SU-DHL-6 (cell line): ENCODE data around the gene CCDC74A.
"Not testable (repeated sequence)": the region's sequence is repeated elsewhere in the genome, so short reads cannot be mapped to it uniquely, and the experiment has no call there.

Experiments
- H2AFZ ChIP-seq: fragments of 200-600 bp; sonication (generic); 2 replicates; pipeline ENCODE4 v1.6.1; 2014; ENCODE audit warnings: low read depth, mild to moderate bottlenecking, moderate library complexity, mixed read lengths, antibody characterized with exemption, low read length; ENCODE audit not compliant: severe bottlenecking
- H3F3A ChIP-seq: fragments of 200-600 bp; shearing (Covaris generic); 2 replicates; pipeline ENCODE4 v1.6.0; 2016; ENCODE audit warnings: antibody characterized with exemption, mild to moderate bottlenecking; ENCODE audit not compliant: insufficient read depth
- H3K27ac ChIP-seq: fragments of 200-600 bp; sonication (generic); 2 replicates; pipeline ENCODE4 v1.5.1; 2016; ENCODE audit warnings: low read depth, mild to moderate bottlenecking, low read length, moderate library complexity, mixed read lengths
- H3K27me3 ChIP-seq: fragments of 200-600 bp; sonication (generic), shearing (Covaris generic); 2 replicates; pipeline ENCODE4 v1.6.0; 2014; ENCODE audit warnings: mild to moderate bottlenecking, low read length
- H3K36me3 ChIP-seq: fragments of 200-600 bp; sonication (generic); 2 replicates; pipeline ENCODE4 v1.6.1; 2014; ENCODE audit warnings: mild to moderate bottlenecking, low read length, mixed read lengths
- H3K4me2 ChIP-seq: fragments of 300-600, 200-600 bp; shearing (Covaris generic), sonication (generic); 2 replicates; pipeline ENCODE4 v1.6.0; 2014; ENCODE audit warnings: low read length, low read depth, mild to moderate bottlenecking; ENCODE audit not compliant: poor library complexity, severe bottlenecking
- H3K4me3 ChIP-seq: fragments of 200-600 bp; sonication (generic); 2 replicates; pipeline ENCODE4 v1.5.1; 2014; ENCODE audit warnings: antibody characterized with exemption, low read length, mild to moderate bottlenecking, mixed read lengths; ENCODE audit not compliant: insufficient read depth, poor library complexity, severe bottlenecking
- H3K79me2 ChIP-seq: fragments of 200-600 bp; sonication (generic); 2 replicates; pipeline ENCODE4 v1.6.1; 2014; ENCODE audit warnings: mild to moderate bottlenecking, low read length, moderate library complexity; ENCODE audit not compliant: insufficient read depth
- H3K9ac ChIP-seq: fragments of 200-600 bp; sonication (generic); 2 replicates; pipeline ENCODE4 v1.7.0; 2014; ENCODE audit warnings: mild to moderate bottlenecking, low read length
- H3K9me2 ChIP-seq: fragments of 200-600 bp; sonication (generic); replicated peaks from 2 replicates; pipeline ENCODE4 v1.6.1; 2014; ENCODE audit warnings: low read length; ENCODE audit not compliant: insufficient read depth
- H3K9me3 ChIP-seq: fragments of 200-600 bp; sonication (generic); 2 replicates; pipeline ENCODE4 v1.6.1; 2014; ENCODE audit warnings: low read length, mixed read lengths; ENCODE audit not compliant: insufficient read depth
- H4K20me1 ChIP-seq: fragments of 200-600 bp; sonication (generic); 2 replicates; pipeline ENCODE4 v1.6.1; 2014; ENCODE audit warnings: low read depth, mild to moderate bottlenecking, antibody characterized with exemption, low read length, moderate library complexity, mixed read lengths
- CTCF ChIP-seq: fragments of 200-600 bp; sonication (generic); IDR thresholded peaks from one replicate; pipeline ENCODE4 v1.5.1; 2017; ENCODE audit warnings: antibody characterized with exemption, mild to moderate bottlenecking, low read length, moderate library complexity; ENCODE audit not compliant: insufficient read depth, poor library complexity, severe bottlenecking
- EZH2phosphoT487 ChIP-seq: fragments of 200-600 bp; sonication (generic), shearing (Covaris generic); conservative IDR thresholded peaks from 2 replicates; pipeline ENCODE4 v1.6.1; 2018; ENCODE audit warnings: mild to moderate bottlenecking, antibody characterized with exemption, low read length, moderate library complexity, mixed read lengths

Gene CCDC74A

DNA sequence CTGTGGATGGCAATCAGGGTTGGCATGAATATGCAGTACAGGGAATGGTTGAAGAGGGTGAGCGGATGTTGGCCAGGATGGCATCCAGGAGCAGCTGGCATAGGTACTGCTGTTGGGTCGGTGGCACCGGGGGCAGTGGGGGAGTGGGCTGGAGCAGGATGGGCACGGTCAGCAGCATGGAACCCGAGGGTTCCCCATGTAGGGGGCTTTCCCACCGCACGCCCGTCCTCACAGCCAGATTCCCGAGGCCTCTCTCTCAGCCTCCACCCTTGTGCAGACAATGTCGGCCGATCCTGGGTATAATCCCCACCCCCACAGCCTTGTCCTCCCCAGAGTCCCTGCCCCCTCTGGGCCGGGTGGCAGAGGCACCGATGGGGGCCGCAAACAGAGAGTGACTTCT lies 9.2 kb downstream of the CCDC74A start:
- H3K4me3 ChIP-seq, H3K79me2 ChIP-seq, H3K27me3 ChIP-seq, H4K20me1 ChIP-seq, H3K36me3 ChIP-seq, H3K9ac ChIP-seq, H3K27ac ChIP-seq, H3K9me3 ChIP-seq, H3F3A ChIP-seq, H3K4me2 ChIP-seq, H2AFZ ChIP-seq, H3K9me2 ChIP-seq: not testable (repeated sequence)

GRCh38 chr2:131538856-131539255 lies 11.2 kb downstream of the CCDC74A start:
- not testable (repeated sequence) for H3F3A ChIP-seq, H3K9me2 ChIP-seq, H4K20me1 ChIP-seq, H2AFZ ChIP-seq, H3K4me2 ChIP-seq, H3K4me3 ChIP-seq, H3K9ac ChIP-seq, H3K27me3 ChIP-seq, H3K9me3 ChIP-seq, H3K79me2 ChIP-seq, H3K27ac ChIP-seq, H3K36me3 ChIP-seq

- H3K4me2 ChIP-seq = no peak overlapping the region
- no peaks in the 10 kb centered on the region for H3K79me2 ChIP-seq
- H3K4me3 ChIP-seq = no peak overlapping the region
- H3K9me2 ChIP-seq = no peaks in the 10 kb centered on the region
- TF ChIP-seq EZH2phosphoT487 (no peak), CTCF (no peak)
- no peak overlapping the region for H3K27ac ChIP-seq
- no peaks in the 10 kb centered on the region for H3F3A ChIP-seq
- H3K36me3 ChIP-seq = no peaks in the 10 kb centered on the region
- H3K27me3 ChIP-seq = no peaks in the 10 kb centered on the region
- no peaks in the 10 kb centered on the region for H4K20me1 ChIP-seq
- H3K9ac ChIP-seq = no peak overlapping the region
- H3K9me3 ChIP-seq = no peaks in the 10 kb centered on the region
- H2AFZ ChIP-seq = no peak overlapping the region
Measured at GRCh38 chr2:131542438-131543384, 15.0 kb downstream of the CCDC74A start.

DNA sequence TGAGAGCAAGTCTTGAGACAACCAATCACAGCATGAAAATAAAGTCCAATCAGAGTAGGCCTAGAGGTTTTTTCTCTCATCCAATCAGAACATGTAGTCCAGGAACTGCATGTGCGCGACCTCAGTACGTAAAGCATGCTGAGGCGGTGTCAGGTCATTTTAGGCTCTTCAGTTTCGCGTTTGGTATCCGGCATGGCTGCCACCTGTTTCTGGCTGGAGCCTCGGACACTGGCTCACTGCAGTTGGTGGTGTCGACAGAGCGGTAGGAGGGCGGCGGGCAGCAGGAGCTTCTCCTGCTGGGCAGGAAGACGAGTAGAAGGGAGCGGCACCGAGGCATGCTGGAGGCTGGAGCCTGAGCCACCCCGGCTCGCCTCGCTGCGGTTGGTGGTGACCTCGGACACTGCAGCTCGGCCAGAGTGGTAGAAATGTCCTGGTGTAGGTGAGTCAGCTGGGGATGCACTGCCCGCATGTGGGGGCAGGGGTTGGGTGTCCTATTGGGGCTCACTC lies 15.8 kb downstream of the CCDC74A start:
- Histone ChIP-seq H3F3A (no peaks in the 10 kb centered on the region), H3K9me3 (no peaks in the 10 kb centered on the region), H3K9ac (no peak overlapping the region), H3K79me2 (no peaks in the 10 kb centered on the region), H3K27me3 (no peaks in the 10 kb centered on the region), H3K9me2 (no peaks in the 10 kb centered on the region), H2AFZ (no peak overlapping the region), H3K36me3 (no peaks in the 10 kb centered on the region), H3K4me3 (no peak overlapping the region), H3K4me2 (no peak overlapping the region), H4K20me1 (no peaks in the 10 kb centered on the region), H3K27ac (no peak overlapping the region)
- TF ChIP-seq CTCF = no peak
- TF ChIP-seq EZH2phosphoT487 = no peak

- H3K4me3 ChIP-seq, H3K79me2 ChIP-seq, H4K20me1 ChIP-seq, H3K4me2 ChIP-seq, H3K9me3 ChIP-seq, H2AFZ ChIP-seq, H3K9me2 ChIP-seq, H3K9ac ChIP-seq, H3F3A ChIP-seq, H3K36me3 ChIP-seq, H3K27me3 ChIP-seq, H3K27ac ChIP-seq: not testable (repeated sequence)
Measured at GRCh38 chr2:131544006-131544812, 16.5 kb downstream of the CCDC74A start.

- H3K27me3 ChIP-seq, H3K27ac ChIP-seq, H3K4me3 ChIP-seq, H3K4me2 ChIP-seq, H3K9me2 ChIP-seq, H3K9ac ChIP-seq, H3F3A ChIP-seq, H3K9me3 ChIP-seq, H3K36me3 ChIP-seq, H3K79me2 ChIP-seq, H4K20me1 ChIP-seq, H2AFZ ChIP-seq: not testable (repeated sequence)
Measured at GRCh38 chr2:131544813-131545165, 17.1 kb downstream of the CCDC74A start.
